AG09309 (cell line): ENCODE data around the gene ASB8.
A peak's percentile ranks its signal among the peaks of the same experiment; 100 is the strongest.

Experiments used
- DNase-seq: peaks from one replicate; pipeline ENCODE4 v3.0.0-alpha.2; 2010; ENCODE audit warnings: low read depth
- H3K4me3 ChIP-seq: 2 replicates; pipeline ENCODE4 v1.5.1; 2011; ENCODE audit warnings: mild to moderate bottlenecking, low read depth, low read length, moderate library complexity; ENCODE audit not compliant: control insufficient read depth
- TF ChIP-seq, protein P1 (sequence below): IDR thresholded peaks from 2 replicates; pipeline ENCODE4 v1.5.1; 2011; ENCODE audit warnings: mild to moderate bottlenecking, low read depth, low read length, inconsistent platforms; ENCODE audit not compliant: insufficient read depth, control insufficient read depth; ENCODE audit errors: missing control alignments

Gene ASB8

GRCh38 chr12:48106681-48107613 lies 50.4 kb downstream of the ASB8 start:
- TF ChIP-seq, protein P1, sequence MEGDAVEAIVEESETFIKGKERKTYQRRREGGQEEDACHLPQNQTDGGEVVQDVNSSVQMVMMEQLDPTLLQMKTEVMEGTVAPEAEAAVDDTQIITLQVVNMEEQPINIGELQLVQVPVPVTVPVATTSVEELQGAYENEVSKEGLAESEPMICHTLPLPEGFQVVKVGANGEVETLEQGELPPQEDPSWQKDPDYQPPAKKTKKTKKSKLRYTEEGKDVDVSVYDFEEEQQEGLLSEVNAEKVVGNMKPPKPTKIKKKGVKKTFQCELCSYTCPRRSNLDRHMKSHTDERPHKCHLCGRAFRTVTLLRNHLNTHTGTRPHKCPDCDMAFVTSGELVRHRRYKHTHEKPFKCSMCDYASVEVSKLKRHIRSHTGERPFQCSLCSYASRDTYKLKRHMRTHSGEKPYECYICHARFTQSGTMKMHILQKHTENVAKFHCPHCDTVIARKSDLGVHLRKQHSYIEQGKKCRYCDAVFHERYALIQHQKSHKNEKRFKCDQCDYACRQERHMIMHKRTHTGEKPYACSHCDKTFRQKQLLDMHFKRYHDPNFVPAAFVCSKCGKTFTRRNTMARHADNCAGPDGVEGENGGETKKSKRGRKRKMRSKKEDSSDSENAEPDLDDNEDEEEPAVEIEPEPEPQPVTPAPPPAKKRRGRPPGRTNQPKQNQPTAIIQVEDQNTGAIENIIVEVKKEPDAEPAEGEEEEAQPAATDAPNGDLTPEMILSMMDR, result no peak
- DNase-seq, result no peak
- H3K4me3 ChIP-seq, result peak overlapping the region; percentile 75

DNA sequence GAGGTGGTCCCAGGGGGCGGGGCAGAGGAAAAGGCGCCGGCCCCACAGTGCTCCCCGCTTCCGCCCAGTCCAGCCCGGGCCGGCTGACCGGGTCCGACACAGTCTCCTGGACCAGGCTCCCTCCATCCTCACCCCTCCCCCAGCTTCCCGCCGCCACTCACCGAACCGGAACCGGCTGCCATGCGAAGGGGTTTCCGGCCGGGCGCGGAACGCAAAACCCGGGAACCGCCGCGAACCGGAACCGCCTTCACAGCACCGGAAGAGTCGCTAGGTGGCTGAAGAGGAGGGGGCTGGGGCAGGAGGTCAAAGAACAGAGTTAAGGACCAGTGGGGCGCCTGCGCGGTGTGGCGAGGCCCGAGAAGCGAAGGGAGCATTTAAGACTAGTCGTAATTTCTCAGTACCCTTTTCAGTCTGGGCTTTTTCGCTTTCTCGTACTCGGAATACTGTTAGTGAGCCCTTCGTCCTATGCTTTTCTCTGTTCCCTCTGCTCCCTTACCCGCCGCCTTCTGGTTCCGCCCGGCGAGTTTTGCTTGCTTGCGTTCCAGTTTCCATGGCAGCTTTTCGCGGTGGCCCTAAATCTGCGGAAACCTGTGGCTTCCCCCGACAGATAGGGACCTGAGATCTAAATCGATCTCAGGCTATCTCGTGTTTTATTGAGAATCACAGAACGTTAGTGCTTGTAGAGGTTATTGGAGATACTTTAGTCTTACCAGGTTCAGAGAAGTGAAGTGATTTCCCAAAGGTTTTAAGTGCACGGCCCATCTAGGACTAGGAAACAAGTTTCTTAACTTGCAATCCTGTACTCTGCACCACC lies 51.2 kb downstream of the ASB8 start, which contains the start of gene SENP1:
Gene SENP1 (minus strand): TSS at position 213 of the 814 bp plus-strand sequence. CDS start 4,607 bp downstream, outside the sequence.
- peak; percentile 31 for DNase-seq
- H3K4me3 ChIP-seq, result peak within 1 kb of the TSS; percentile 75
- TF ChIP-seq, protein P1, result peak; percentile 2

DNA sequence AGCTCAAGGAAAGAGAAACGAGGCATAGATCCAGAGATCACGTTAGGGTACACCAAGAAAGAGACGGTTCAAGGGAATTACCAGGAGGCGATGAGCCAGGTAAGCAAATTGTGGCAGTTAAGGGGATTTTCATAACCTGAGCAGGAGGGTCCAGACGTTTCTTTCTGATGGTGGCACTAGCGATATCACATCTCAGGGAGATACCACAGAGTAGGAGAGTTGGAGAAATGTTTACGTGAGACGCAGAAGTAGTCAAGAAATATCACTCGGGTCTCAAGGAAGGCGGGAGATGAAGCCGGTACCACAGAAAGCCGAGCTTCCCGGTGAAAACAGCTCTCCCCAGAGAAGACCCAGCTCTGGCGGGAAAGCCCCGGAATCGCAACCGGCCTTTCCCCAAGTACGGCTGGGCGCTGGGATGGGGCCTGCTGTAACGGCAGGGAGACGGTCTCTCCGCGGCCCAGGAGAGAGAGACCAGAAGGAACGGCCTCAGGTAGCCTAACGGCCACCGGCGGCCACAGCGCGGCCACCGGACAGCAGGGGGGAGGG lies 51.9 kb downstream of the ASB8 start:
- H3K4me3 ChIP-seq, result peak overlapping the region; percentile 75
- TF ChIP-seq, protein P1, result no peak
- no peak for DNase-seq

- DNase-seq, result no peak
Measured at GRCh38 chr12:48104531-48104930, 52.8 kb downstream of the ASB8 start.

More at GRCh38 chr12:48104531-48104930, 52.8 kb downstream of the ASB8 start:
- H3K4me3 ChIP-seq, result peak overlapping the region; percentile 75
- TF ChIP-seq, protein P1, result no peak
